ENCODE measurements around the gene CDKAL1.

- TF ChIP-seq CTCF (IDR thresholded peaks at IDR 0.05) (no peak), POLR2A (IDR thresholded peaks at IDR 0.05) (no peak)
These were observed 301.2 kb downstream of the CDKAL1 start for GRCh38 chr6:20835315-20836010.
